Stomach (tissue), 9 donors: ENCODE results near the gene DOCK11. TPM values are rescaled to one million over a fixed set of nuclear protein-coding genes. Genes with fewer than 3 reads are reported as not detected.
A peak's percentile ranks its signal among the peaks of the same experiment; 100 is the strongest.

ENCODE experiments used
- DNase-seq, 2 donors: peaks; one replicate each; pipeline versions ENCODE4 v3.0.0 to v3.0.0-alpha.2; 2013 to 2019
- H3K27ac ChIP-seq, 5 donors: fragments of 200-600 bp in 4 of 5; sonication (generic) in 4 of 5; one replicate each; pipeline ENCODE4 v1.5.1; 2013 to 2019; ENCODE audit warnings: mild to moderate bottlenecking in 1 of 5, moderate library complexity in 1 of 5
- H3K27me3 ChIP-seq, 3 donors: fragments of 200-600 bp; sonication (generic); one replicate each; pipeline ENCODE4 v1.5.1; 2017 to 2019; ENCODE audit warnings: mixed run types in 1 of 3
- H3K36me3 ChIP-seq, 4 donors: fragments of 200-600 bp; sonication (generic); 1 replicate in 3 of 4; 2 replicates in 1 of 4; pipeline ENCODE4 v1.5.1; 2016 to 2019
- H3K4me1 ChIP-seq, 4 donors: fragments of 200-600 bp; sonication (generic); one replicate each; pipeline ENCODE4 v1.5.1; 2016 to 2019
- H3K4me3 ChIP-seq, 4 donors: fragments of 200-600 bp; sonication (generic) in 3 of 4; one replicate each; pipeline ENCODE4 v1.5.1; 2016 to 2019; ENCODE audit warnings: mild to moderate bottlenecking in 1 of 4
- H3K9me3 ChIP-seq, 4 donors: fragments of 200-600 bp; sonication (generic); one replicate each; pipeline ENCODE4 v1.5.1; 2016 to 2019
- CTCF ChIP-seq, 7 experiments: fragments of 450-650 bp in 4 of 7; fragments of 200-600 bp in 3 of 7; sonication (generic) in 3 of 7; IDR thresholded peaks; one replicate each; pipeline ENCODE4 v1.5.1; 2016 to 2019; ENCODE audit warnings: antibody characterized with exemption in 7 of 7, control low read depth in 2 of 7, mild to moderate bottlenecking in 1 of 7
- EP300 ChIP-seq: sonication (generic); formaldehyde crosslinking; IDR thresholded peaks from one replicate; pipeline ENCODE4 v1.6.1; 2017; ENCODE audit warnings: antibody characterized with exemption
- POLR2A ChIP-seq, 4 donors: fragments of 450-650 bp; IDR thresholded peaks; one replicate each; pipeline ENCODE4 v1.6.1; 2016; ENCODE audit warnings: antibody characterized with exemption in 4 of 4, control low read depth in 2 of 4, mild to moderate bottlenecking in 1 of 4, moderate library complexity in 1 of 4
- POLR2AphosphoS5 ChIP-seq, 3 donors: sonication (generic); formaldehyde crosslinking; IDR thresholded peaks; one replicate each; pipeline ENCODE4 v1.6.1; 2016; ENCODE audit warnings: antibody characterized with exemption in 3 of 3
- WGBS, 5 donors: extraction: QIAGEN DNeasy Blood & Tissue Kit in 3 of 5; methylation state at CpG; one replicate each; pipeline versions ENCODE4 v1.1.5 to v1.1.7; 2013 to 2018; 5-methylcytosine and 5-hydroxymethylcytosine counted together
- intact Hi-C: fragments of 100-400 bp; cut with DNase I; formaldehyde crosslinking; loops from one replicate; pipeline ENCODE4 v1.15.1; 2023; ENCODE audit warnings: low total_unique reads
- polyA plus RNA-seq, 3 donors: library from polyadenylated mRNA; stranded (reverse); fragments of 200-250 nt; gene quantifications; one replicate each; pipeline ENCODE4 v1.2.3, GENCODE V29; 2013
- total RNA-seq, 5 donors: library from RNA; depleted of rRNA; stranded (reverse); fragments of >200 nt; gene quantifications; one replicate each; pipeline versions ENCODE4 v1.1.0 to v1.2.3, GENCODE V29; 2014 to 2016
- donor health status: healthy with polysubstance abuse.
- donor health status: Bipolar disorder and iron deficiency.
- donor health status: healthy.

The DOCK11 gene
- total and polyA plus RNA-seq, 8 donors = 3.5 to 34.0 (median 6.2) TPM

- TF ChIP-seq POLR2A (IDR thresholded peaks at IDR 0.05) (no peak), POLR2AphosphoS5 (IDR thresholded peaks at IDR 0.05) (no peak), CTCF (IDR thresholded peaks at IDR 0.05) (no peak), EP300 (no peak)
- Histone ChIP-seq H3K27me3 (no peaks in the 10 kb centered on the region), H3K4me1 (peaks cover 0 to 29% (median 13%) of the 10 kb centered on the region in 4 donors), H3K27ac (no peak overlapping the region), H3K9me3 (no peaks in the 10 kb centered on the region), H3K36me3 (no peaks in the 10 kb centered on the region), H3K4me3 (no peak overlapping the region)
- DNase-seq = no peak
- 54 to 69% (median 60%) methylated on average over 3 of the region's 3 CpGs for WGBS, 5 donors
- intact Hi-C loops = no loop called here
These were observed 2.7 kb downstream of the DOCK11 start for GRCh38 chrX:118498351-118498750.

- TF ChIP-seq CTCF (IDR thresholded peaks at IDR 0.05) (no peak), EP300 (no peak)
- intact Hi-C loops = no loop called here
- Histone ChIP-seq H3K4me3 (no peak overlapping the region), H3K36me3 (no peaks in the 10 kb centered on the region), H3K27me3 (no peaks in the 10 kb centered on the region), H3K9me3 (no peaks in the 10 kb centered on the region), H3K4me1 (peaks cover 0 to 30% (median 13%) of the 10 kb centered on the region in 4 donors), H3K27ac (no peak overlapping the region)
- DNase-seq = no peak
- 73 to 86% (median 80%) methylated on average over 2 of the region's 2 CpGs for WGBS, 5 donors
These were observed 3.1 kb downstream of the DOCK11 start for GRCh38 chrX:118498755-118499154.

GRCh38 chrX:118499295-118499694 is 3.7 kb downstream of the DOCK11 start:
- 63 to 85% (median 66%) methylated on average over 15 of the region's 15 CpGs for WGBS, 5 donors
- intact Hi-C loops = no loop called here

GRCh38 chrX:118502161-118502789 is 6.7 kb downstream of the DOCK11 start:
- intact Hi-C loops = no loop called here
- TF ChIP-seq EP300 (no peak), POLR2AphosphoS5 (IDR thresholded peaks at IDR 0.05) (no peak), POLR2A (IDR thresholded peaks at IDR 0.05) (no peak), CTCF (IDR thresholded peaks at IDR 0.05) (no peak)
- H3K27me3 ChIP-seq = no peaks in the 10 kb centered on the region
- H3K27ac ChIP-seq = peak overlapping the region in 1 of 5 donors; percentile 12
- H3K9me3 ChIP-seq = no peaks in the 10 kb centered on the region
- no peak for DNase-seq
- H3K4me3 ChIP-seq = no peak overlapping the region
- H3K4me1 ChIP-seq = peaks cover 0 to 31% (median 6%) of the 10 kb centered on the region in 4 donors
- H3K36me3 ChIP-seq = no peaks in the 10 kb centered on the region
- 59 to 80% (median 65%) methylated on average over 6 of the region's 6 CpGs for WGBS, 5 donors

More at GRCh38 chrX:118499295-118499694, 3.7 kb downstream of the DOCK11 start:
- no peak overlapping the region for H3K27ac ChIP-seq
- TF ChIP-seq POLR2AphosphoS5 (IDR thresholded peaks at IDR 0.05) = no peak
- TF ChIP-seq POLR2A (IDR thresholded peaks at IDR 0.05) = no peak
- TF ChIP-seq EP300 = no peak
- no peak for TF ChIP-seq CTCF (IDR thresholded peaks at IDR 0.05)
- DNase-seq = peak in 1 of 2 donors; percentile 22
- H3K36me3 ChIP-seq = no peaks in the 10 kb centered on the region
- H3K27me3 ChIP-seq = no peaks in the 10 kb centered on the region
- H3K4me3 ChIP-seq = no peak overlapping the region
- H3K4me1 ChIP-seq = peaks cover 0 to 35% (median 13%) of the 10 kb centered on the region in 4 donors
- no peaks in the 10 kb centered on the region for H3K9me3 ChIP-seq
